A673 (cell line): Measurements from ENCODE around the gene KNCN. TPM values are rescaled to one million over a fixed set of nuclear protein-coding genes. Genes with fewer than 3 reads are reported as not detected.

Experiments used
- BruUV-seq: library from RNA; stranded (reverse); fragments of 400-500 nt; replicated peaks from 2 replicates; lab custom pipeline; 2021; lab: Mats Ljungman, UMichigan
- CTCF ChIA-PET: fragments of 300-600 bp; sonication (Branson Sonifier 250); formaldehyde crosslinking; loops from one replicate; lab custom pipeline; 2022; ENCODE audit warnings: antibody characterized with exemption; lab: Charles Lee
- POLR2A ChIA-PET: fragments of 300-600 bp; sonication (Branson Sonifier 250); formaldehyde crosslinking; loops from one replicate; lab custom pipeline; 2022; ENCODE audit warnings: antibody characterized with exemption; ENCODE audit not compliant: low non-redundant PET; lab: Charles Lee
- DNase-seq: peaks from one replicate; pipeline ENCODE4 v3.0.0-alpha.2; 2015; ENCODE audit warnings: low spot score
- H3K27ac ChIP-seq: fragments of 200-600 bp; sonication (generic); 2 replicates; pipeline ENCODE4 v1.5.1; 2016; ENCODE audit warnings: mixed run types, low read depth, mild to moderate bottlenecking, mixed read lengths, antibody characterized with exemption, low read length; ENCODE audit not compliant: poor library complexity, severe bottlenecking
- H3K27me3 ChIP-seq: fragments of 200-600 bp; sonication (generic); replicated peaks from 2 replicates; pipeline ENCODE4 v1.6.1; 2017; ENCODE audit warnings: mixed run types, low read depth, mild to moderate bottlenecking, mixed read lengths, antibody characterized with exemption, low read length; ENCODE audit not compliant: insufficient read depth, poor library complexity
- H3K36me3 ChIP-seq: fragments of 200-600 bp; sonication (generic); 2 replicates; pipeline ENCODE4 v1.6.1; 2016; ENCODE audit warnings: mixed run types, mild to moderate bottlenecking, mixed read lengths, antibody characterized with exemption, low read length; ENCODE audit not compliant: insufficient read depth, poor library complexity, severe bottlenecking
- H3K4me1 ChIP-seq: fragments of 200-600 bp; sonication (generic); 2 replicates; pipeline ENCODE4 v1.6.1; 2017; ENCODE audit warnings: mixed run types, mild to moderate bottlenecking, mixed read lengths, antibody characterized with exemption, low read length; ENCODE audit not compliant: insufficient read depth, poor library complexity, severe bottlenecking
- H3K4me3 ChIP-seq: fragments of 200-600 bp; sonication (generic); 2 replicates; pipeline ENCODE4 v1.5.1; 2016; ENCODE audit warnings: low read depth, mixed run types, mild to moderate bottlenecking, mixed read lengths, low read length; ENCODE audit not compliant: poor library complexity, severe bottlenecking
- H3K9me3 ChIP-seq: fragments of 200-600 bp; sonication (generic); 2 replicates; pipeline ENCODE4 v1.6.1; 2016; ENCODE audit warnings: mixed run types, low read depth, mild to moderate bottlenecking, mixed read lengths, antibody characterized with exemption, low read length; ENCODE audit not compliant: poor library complexity, severe bottlenecking
- CTCF ChIP-seq: fragments of 300-800, 200-600 bp; sonication (generic); conservative IDR thresholded peaks from 2 replicates; pipeline ENCODE4 v1.5.1; 2017; ENCODE audit warnings: low read depth, mild to moderate bottlenecking, antibody characterized with exemption, low read length, moderate library complexity, mixed read lengths
- EZH2 ChIP-seq: fragments of 200-600 bp; sonication (generic); IDR thresholded peaks from 2 replicates; pipeline ENCODE4 v1.6.1; 2017; ENCODE audit warnings: borderline replicate concordance, low read depth, mild to moderate bottlenecking, mixed read lengths, antibody characterized with exemption, low read length; ENCODE audit not compliant: poor library complexity, severe bottlenecking
- intact Hi-C: fragments of 100-400 bp; cut with micrococcal nuclease; formaldehyde crosslinking; loops from one replicate; pipeline ENCODE4 v1.10.0; 2022; ENCODE audit not compliant: unreplicated experiment
- total RNA-seq: library from RNA; stranded (reverse); gene quantifications from 2 replicates; pipeline ENCODE4 v1.2.3, GENCODE V29; 2021

KNCN gene
- total RNA-seq, 1 experiment from 2014 or later = not detected

- no peak for DNase-seq
- Histone ChIP-seq H3K27ac (no peak overlapping the region), H3K4me3 (no peak overlapping the region), H3K27me3 (no peaks in the 10 kb centered on the region), H3K36me3 (no peaks in the 10 kb centered on the region), H3K9me3 (no peaks in the 10 kb centered on the region), H3K4me1 (peaks cover 21% of the 10 kb centered on the region)
- TF ChIP-seq CTCF = no peak
- no peak for TF ChIP-seq EZH2
- ChIA-PET POLR2A (no interaction called here), CTCF (no interaction called here)
- intact Hi-C loops = no loop called here
- no TSS peak for BruUV-seq
Observed at GRCh38 chr1:46515576-46515975, 35.9 kb downstream of the KNCN start.

GRCh38 chr1:46513536-46513935 lies 37.9 kb downstream of the KNCN start:
- POLR2A ChIA-PET = no interaction called here

GRCh38 chr1:46512792-46513190 lies 38.7 kb downstream of the KNCN start:
- no peak for DNase-seq
- TF ChIP-seq EZH2 = no peak
- no peak for TF ChIP-seq CTCF
- BruUV-seq = no TSS peak
- no peaks in the 10 kb centered on the region for H3K27me3 ChIP-seq
- intact Hi-C loops = no loop called here
- no peaks in the 10 kb centered on the region for H3K36me3 ChIP-seq
- no peak overlapping the region for H3K4me3 ChIP-seq
- H3K4me1 ChIP-seq = peaks cover 12% of the 10 kb centered on the region
- ChIA-PET POLR2A (no interaction called here), CTCF (no interaction called here)
- no peaks in the 10 kb centered on the region for H3K9me3 ChIP-seq
- H3K27ac ChIP-seq = no peak overlapping the region

More at GRCh38 chr1:46513536-46513935, 37.9 kb downstream of the KNCN start:
- no TSS peak for BruUV-seq
- no peak overlapping the region for H3K27ac ChIP-seq
- intact Hi-C loops = no loop called here
- H3K36me3 ChIP-seq = no peaks in the 10 kb centered on the region
- H3K4me1 ChIP-seq = peaks cover 12% of the 10 kb centered on the region
- H3K4me3 ChIP-seq = no peak overlapping the region
- no peak for TF ChIP-seq CTCF
- no peak for TF ChIP-seq EZH2
- no peaks in the 10 kb centered on the region for H3K27me3 ChIP-seq
- CTCF ChIA-PET = no interaction called here
- H3K9me3 ChIP-seq = no peaks in the 10 kb centered on the region
- DNase-seq = no peak
